Islet of Langerhans (tissue), 1 donor: ENCODE results near the gene USH2A.

ENCODE experiments used
- FAIRE-seq: peaks from one replicate; lab custom pipeline; 2011; peaks lifted over from hg19 to GRCh38; lab: Jason Lieb, UNC

The USH2A gene

GRCh38 chr1:216281757-216282156 is 141.5 kb downstream of the USH2A start:
- FAIRE-seq: no peak

GRCh38 chr1:216270086-216270773 is 153.0 kb downstream of the USH2A start:
- no peak for FAIRE-seq

DNA sequence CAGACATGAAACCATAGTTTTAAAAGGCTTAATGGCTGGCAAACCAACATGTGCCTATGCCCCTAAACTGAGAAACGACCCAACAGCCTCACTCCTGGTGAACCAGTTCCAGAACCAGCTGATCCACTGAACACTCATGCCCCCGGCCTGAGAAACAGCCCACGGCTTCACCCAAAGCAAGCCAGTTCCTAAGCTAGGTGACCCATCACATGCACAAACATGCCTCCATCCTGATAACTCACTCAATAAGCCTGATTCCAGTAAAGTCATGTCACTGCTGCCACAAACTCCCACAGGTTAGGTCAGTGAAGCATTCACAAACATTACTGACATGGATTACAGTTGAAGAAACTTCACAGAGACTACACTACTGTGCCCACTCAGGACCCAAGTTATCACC is 161.6 kb downstream of the USH2A start:
- no peak for FAIRE-seq

GRCh38 chr1:216258856-216259255 is 164.4 kb downstream of the USH2A start:
- FAIRE-seq: no peak

- no peak for FAIRE-seq
These were observed 164.9 kb downstream of the USH2A start for GRCh38 chr1:216258386-216258785.

DNA sequence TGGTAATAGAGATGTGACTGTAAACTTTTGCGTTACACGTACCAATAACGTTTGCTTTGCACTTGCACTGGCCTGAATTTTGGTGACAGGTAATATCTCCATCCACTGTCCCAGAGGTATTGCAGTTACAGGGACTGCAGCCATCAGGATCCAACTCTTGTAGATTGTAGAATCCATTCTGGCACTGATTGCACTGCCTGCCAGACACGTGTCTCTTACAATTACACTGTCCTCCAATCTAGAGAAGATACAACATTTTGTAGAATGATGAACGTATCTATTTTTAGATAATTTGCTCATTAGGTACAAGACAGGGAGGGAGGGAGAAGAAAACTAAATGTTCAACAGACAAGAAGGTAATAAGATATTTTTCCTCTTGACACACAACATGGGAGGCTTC is 172.4 kb downstream of the USH2A start:
- no peak for FAIRE-seq

DNA sequence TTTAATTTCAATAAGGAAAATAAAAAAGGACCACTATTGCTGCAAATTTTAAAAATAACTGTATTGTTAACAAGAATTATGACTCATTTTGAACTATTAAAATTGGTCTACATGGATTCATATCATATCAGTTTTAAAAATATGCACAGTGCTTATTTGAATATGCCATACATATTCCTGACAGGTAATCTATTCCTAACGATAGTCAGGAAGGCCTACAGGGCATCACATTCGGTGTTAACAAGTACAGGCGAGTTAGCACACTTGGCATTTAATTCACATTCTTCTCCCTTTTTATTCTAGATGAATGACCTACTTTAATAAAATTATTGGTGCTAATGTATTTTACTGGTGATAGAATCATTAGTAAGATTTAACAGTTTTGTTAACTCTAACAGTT is 174.6 kb downstream of the USH2A start:
- peak; percentile 69 for FAIRE-seq

DNA sequence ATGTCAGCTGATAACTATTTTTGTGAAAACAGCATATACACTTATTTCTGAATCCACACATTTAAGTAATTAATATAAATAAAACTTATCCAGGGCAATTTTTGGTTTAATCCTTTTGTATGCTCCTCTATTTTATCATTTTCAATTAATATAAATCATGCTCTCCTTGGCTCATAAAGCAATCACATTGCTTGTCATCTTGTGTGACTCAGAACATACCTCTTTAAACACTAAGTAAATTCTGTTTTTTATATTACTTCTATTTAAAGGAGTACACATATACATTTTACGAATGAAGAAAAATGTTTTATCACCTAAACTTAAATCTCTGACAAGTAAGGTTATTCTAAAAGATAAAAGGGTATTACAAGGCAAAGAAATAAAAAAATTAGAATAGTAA is 175.3 kb downstream of the USH2A start:
- peak; percentile 60 for FAIRE-seq

GRCh38 chr1:216246577-216247203 is 176.6 kb downstream of the USH2A start:
- no peak for FAIRE-seq

DNA sequence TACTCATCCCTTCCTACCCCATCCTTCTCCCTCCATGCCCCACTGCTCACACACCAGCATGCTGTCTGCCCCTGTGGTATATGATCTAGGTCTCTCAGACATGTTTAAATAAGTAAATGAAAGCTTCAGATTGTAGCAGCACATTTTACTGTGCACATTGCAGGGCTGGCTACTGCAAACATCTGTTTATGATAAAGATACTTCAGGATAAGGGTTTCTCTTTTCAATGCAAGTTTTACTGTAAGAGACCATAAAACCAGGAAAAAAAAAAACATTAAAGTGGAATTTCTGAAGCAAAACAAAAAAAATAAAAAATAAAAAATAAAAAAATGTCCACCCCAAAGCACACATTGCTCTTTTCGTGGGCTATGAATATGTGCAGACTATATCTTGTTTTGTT is 184.4 kb downstream of the USH2A start:
- no peak for FAIRE-seq

GRCh38 chr1:216237927-216238542 is 185.2 kb downstream of the USH2A start:
- FAIRE-seq: no peak

DNA sequence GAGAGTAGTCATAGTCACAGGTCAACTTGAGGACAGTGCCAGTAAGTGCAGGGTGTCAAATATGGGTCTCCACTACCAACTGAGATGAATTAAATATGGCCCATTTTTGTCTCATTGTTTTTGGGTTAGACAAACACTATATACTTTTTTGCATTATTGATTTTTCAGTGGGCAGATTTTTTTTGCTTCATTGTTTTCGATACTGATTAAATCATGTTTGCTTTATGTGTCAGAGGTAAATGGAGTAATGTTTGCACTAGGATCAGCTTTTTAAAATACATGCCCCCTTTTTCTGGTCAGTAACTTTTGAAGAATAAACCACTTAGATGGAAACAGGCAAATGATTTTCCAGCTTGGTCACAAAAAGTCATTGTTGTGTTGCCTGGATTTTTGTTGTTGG is 199.0 kb downstream of the USH2A start:
- peak; percentile 96 for FAIRE-seq

DNA sequence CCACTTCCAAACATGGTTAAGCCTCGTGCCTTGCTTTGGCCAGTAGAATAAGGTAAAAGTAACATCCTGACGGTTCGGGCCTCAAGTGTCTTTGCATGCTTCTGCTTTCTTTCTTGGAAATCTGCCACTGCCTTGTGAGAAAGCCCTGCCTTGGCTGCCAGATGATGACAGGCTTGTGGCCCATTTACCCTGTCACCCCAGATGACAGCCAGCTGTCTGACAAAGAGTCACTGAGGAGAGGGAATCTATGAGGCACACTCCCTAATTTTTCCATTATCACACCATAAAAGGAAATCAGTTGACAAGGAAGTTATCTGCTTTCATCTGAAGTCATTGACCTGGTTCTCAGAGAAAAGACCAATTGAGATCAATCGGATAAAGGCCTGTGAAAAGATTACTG is 199.8 kb downstream of the USH2A start:
- no peak for FAIRE-seq

GRCh38 chr1:216222288-216222687 is 201.0 kb downstream of the USH2A start:
- FAIRE-seq: no peak

- peak; percentile 99 for FAIRE-seq
These were observed 202.0 kb downstream of the USH2A start for GRCh38 chr1:216221260-216221700.

- no peak for FAIRE-seq
These were observed 206.9 kb downstream of the USH2A start for GRCh38 chr1:216216305-216216704.

GRCh38 chr1:216215169-216215568 is 208.1 kb downstream of the USH2A start:
- FAIRE-seq: no peak

- FAIRE-seq: no peak
These were observed 210.4 kb downstream of the USH2A start for GRCh38 chr1:216212826-216213225.

- FAIRE-seq: no peak
These were observed 213.2 kb downstream of the USH2A start for GRCh38 chr1:216210081-216210480.

- FAIRE-seq: no peak
These were observed 214.1 kb downstream of the USH2A start for GRCh38 chr1:216209125-216209524.

GRCh38 chr1:216207154-216207553 is 216.1 kb downstream of the USH2A start:
- FAIRE-seq: no peak

DNA sequence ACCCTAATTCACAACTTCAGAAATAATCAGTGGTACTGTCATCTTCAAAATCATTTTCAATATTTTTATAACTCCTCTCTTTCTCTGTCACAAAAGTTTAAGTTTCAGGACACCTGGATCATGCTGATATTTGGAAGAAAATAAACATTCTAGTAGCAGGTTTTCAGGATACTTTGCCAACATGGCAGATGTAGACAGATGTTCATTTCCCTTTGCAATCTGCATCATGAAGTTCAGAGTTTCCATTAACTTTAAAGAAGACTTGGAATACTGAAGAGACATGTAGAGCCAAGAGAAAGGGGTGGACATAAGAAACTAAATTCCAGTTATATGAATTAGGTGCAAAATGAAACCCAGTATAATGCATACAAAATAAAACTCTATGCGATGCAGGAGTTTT is 218.1 kb downstream of the USH2A start:
- no peak for FAIRE-seq

- no peak for FAIRE-seq
These were observed 221.3 kb downstream of the USH2A start for GRCh38 chr1:216201946-216202345.

DNA sequence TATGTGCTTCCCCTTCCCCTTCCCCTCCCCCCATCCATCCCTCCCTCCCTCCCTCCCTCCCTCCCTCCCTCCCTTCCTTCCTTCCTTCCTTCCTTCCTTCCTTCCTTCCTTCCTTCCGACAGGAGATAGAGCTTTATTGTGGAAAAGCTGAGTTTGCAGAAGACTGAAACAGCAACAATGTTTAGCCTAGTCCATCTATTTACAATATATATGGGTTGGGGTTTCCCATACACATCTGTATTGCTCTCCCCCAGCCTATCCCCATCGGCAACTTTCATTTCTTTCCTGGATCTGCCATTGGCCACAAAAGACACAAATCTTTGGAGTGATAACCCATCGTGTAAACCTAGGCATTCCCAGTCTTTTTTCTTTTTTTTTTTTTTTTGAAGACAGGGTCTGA is 222.3 kb downstream of the USH2A start:
- no peak for FAIRE-seq
